ENCODE results near the gene PRSS3.
"Not testable (repeated sequence)": the region's sequence is repeated elsewhere in the genome, so short reads cannot be mapped to it uniquely, and the experiment has no call there.

PRSS3 gene

DNA sequence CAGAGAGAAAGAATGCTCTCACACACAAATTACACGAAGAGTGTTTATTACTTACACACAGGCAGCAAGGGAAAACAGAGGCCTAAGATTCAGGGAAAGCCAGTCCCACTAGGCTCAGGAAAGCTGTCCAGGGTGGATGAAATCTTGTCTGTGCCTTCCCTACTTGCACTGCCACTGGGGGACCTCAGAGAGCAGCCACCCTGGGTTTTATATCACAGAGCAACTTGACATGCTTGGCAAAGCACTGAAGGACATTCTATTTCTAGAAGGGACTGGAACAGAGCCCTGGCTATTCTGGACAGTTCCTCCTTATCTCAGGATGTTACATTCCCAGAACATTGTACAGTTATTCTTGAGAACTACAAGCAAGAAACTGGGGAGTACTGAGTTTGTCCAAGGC, 7.5 kb upstream of the PRSS3 start:
- no peak for DNase-seq

DNA sequence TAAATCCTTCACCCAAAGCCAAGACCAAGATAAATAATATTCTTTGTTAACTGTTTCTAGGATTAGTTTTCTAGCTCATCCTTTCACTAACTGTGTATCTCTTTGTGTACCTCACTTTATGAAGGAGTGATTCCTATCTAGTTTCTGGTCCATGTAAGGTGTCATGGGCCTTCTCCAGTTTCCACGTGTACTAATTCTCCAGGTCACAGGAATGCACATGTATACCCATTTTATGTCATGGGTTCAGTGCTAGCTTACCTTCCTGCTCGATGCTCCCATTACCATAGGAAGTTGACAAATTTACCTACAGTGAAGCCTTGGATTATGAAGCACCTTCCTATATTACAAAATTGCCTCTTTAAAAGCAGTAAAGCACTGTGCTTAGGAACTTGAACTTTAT, 5.9 kb upstream of the PRSS3 start:
- not testable (repeated sequence) for DNase-seq

DNA sequence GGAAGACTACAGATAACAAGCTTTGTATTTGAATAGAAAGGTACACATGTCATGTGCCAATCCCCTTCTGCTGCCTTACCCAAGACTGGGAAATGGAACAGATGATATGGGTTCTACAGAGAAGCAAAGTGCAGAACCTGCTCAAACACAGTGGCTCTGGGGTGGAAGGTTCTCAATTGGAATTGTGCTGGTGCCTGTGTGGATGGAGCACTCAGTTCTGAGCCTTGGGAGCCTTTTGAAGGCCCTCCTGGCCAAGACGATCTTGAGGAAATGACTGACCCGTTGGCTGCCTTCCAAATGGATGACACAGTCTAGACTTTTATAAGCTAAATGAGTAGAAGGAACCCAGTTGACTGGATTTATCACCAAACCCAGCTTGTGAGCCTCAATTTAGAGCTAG, 4.2 kb upstream of the PRSS3 start:
- DNase-seq: no peak

DNA sequence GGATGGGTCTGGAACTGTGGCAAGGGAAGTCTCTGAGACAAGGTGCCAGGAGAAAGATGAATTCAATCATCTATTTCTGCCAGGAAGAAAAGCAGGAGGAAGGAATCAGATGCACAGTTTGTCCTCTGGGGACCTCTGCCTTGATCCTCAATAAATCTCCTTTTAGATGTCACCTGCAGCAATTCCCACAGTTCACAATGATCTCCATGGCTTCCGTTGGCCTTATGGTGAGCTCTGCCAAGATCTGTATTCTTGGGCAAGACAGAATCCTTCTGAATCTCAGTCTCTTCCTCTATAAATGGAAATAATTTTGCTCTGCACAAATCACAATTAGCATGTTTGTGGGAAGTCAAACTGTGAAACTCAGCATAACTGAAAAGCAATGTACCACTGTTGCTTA, 1.9 kb upstream of the PRSS3 start:
- not testable (repeated sequence) for DNase-seq

DNA sequence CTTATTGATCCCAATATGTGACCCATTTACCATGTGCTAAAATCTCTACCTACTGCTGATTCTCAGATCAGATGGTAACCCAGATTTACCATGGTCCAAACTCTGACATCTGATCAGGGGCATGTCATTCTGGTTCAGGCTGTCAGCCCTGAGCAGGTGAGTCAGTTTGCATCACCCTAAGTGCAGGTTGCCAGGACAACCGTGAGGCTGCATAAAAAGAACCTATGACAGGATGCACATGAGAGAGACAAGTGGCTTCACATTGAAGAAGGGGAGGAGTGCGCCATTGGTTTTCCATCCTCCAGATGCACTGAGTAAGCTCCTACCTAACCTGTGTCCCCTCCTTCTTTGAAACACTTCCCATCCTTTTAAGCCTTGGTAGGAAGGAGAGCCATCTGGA, 801 bp upstream of the PRSS3 start:
- no peak for DNase-seq

DNA sequence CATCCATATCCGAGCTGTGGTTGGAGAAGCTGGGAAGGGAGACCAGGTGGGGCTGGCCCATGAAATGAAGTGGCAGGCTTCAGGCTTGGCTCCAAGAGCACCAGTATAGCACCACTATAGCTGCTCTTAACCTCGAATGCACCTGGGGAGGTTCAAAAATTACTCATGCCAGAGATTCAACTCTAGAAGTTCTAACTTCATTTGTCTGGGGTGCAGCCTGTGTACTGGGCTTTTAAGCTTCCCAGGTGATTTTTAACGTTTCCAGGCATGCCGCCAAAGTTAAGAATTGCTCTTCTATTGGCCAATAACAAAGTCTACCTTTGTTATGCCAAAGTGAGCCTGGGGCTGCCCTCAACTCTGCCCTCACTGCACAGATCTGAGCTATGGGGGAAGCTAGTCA, 458 bp downstream of the PRSS3 start:
- no peak for DNase-seq

DNA sequence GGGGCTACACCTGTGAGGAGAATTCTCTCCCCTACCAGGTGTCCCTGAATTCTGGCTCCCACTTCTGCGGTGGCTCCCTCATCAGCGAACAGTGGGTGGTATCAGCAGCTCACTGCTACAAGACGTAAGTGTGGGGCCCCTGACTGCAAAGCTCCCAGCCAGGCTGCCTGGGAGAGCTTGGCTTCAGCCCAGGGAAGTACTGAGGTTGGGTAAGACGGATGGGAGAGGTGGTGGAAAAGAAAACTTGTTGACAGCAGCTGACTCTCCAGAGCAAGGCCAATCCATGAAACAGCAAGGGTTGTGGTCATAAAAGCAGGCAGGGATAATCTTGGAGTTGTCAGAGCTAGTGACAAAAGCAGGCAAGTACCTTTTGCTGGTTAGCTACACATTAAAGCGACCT, 1.3 kb downstream of the PRSS3 start:
- DNase-seq: not testable (repeated sequence)

DNA sequence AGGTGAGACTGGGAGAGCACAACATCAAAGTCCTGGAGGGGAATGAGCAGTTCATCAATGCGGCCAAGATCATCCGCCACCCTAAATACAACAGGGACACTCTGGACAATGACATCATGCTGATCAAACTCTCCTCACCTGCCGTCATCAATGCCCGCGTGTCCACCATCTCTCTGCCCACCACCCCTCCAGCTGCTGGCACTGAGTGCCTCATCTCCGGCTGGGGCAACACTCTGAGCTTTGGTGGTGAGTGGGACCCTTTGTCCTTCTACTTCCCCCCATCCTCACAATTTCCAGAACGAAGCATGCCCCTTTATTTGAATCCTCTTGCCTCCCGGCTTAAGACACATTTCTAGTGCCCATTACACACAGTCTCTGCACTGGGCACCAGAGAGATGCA, 2.5 kb downstream of the PRSS3 start:
- no peak for DNase-seq

DNA sequence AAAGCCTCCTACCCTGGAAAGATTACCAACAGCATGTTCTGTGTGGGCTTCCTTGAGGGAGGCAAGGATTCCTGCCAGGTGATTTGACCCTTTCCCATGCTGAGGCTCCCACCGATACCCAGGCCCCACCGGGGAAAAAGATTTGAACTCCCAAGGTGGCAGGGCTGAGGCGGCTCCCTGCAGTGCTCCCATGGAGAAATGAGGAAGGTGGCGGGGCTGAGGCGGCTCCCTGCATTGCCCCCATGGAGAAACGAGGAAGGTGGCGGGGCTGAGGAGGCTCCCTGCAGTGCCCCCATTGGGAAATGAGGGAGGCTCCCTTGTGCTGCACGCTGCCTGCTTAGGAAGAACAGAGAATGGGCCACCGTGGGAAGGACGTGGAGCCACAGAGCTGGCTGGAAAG, 3.2 kb downstream of the PRSS3 start:
- no peak for DNase-seq

DNA sequence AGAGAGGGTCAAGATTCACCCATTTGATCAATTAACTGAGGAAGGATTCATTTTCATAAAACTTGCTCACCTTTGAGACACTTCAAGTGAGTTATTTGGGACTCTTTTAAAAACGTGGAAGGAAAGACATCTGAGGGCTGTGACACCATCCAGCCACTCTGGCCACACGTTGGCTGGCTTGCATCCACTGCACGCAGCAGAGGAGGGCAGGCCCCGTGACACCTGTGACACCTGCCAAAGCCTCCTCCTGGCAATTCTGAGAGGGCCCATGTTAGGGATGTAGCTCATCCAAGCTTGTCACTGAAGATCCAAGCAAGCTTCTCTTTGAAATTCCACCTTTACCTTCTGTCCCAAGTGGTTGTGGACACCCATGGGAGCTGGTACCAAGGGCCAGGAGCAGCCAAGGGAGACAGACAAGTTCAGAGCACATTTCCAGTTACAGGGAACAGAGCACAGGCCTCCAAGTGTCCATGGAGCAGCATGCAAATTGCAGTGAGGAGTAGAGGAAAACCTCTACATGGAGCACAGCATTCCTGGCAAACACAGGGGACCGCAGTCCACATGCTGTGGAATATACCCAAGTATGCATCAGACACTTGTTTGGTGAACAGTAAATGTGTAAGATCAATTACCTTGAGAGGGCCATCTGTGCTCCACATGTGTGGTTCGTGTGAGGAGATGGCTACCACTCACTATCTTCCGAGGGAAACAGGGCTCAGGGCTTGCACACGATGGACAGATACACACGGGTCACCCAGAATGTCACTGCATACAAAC, 4.8 kb downstream of the PRSS3 start:
- DNase-seq: no peak

DNA sequence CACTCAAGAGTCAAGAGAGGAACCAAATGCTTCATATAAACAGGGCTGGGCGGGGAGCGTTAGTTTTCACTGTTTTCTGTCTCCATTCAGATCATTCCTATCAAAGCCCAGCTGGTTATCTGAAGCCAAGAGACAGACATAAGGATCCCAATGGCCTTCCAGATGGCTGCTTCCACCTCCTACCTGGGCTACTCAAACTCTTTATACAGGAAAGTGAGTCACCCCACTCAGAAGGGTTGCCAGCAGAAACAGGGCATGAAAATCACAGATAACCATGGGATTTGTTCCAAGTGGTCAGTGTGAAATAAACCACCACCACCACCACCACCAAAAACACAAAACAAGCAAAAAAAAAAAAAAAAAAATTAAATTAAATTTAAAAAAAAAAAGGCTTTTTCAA, 5.5 kb downstream of the PRSS3 start:
- no peak for DNase-seq

DNA sequence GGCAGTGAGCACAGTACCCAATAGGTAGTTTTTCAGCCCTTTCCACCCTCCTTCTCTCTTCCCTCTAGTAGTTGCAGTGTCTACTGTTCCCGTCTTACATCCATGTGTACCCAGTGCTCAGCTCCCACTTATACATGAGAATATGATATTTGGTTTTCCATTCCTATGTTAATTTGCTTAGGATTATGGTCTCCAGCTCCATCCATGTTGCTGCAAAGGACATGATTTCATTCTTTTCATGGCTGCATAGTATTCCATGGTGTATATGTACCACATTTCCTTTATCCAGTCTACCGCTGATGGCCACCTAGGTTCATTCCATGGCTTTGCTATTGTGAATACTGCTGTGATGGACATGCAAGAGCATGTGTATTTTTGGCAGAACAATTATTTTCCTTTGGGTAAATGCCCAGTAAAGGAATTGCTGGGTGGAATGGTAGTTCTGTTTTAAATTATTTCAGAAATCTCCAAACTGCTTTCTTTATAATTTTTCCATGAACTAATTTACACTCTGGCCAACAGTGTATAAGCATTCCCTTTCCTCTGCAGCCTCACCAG, 6.7 kb downstream of the PRSS3 start:
- DNase-seq: not testable (repeated sequence)

DNA sequence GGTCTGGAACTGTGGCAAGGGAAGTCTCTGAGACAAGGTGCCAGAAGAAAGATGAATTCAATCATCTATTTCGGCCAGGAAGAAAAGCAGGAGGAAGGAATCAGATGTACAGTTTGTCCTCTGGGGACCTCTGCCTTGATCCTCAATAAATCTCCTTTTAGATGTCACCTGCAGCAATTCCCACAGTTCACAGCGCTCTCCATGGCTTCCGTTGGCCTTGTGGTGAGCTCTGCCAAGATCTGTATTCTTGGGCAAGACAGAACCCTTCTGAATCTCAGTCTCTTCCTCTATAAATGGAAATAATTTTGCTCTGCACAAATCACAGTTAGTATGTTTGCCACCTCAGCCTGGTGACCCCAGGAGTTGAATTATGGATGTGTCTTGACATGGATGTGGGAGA, 8.8 kb downstream of the PRSS3 start:
- not testable (repeated sequence) for DNase-seq

DNA sequence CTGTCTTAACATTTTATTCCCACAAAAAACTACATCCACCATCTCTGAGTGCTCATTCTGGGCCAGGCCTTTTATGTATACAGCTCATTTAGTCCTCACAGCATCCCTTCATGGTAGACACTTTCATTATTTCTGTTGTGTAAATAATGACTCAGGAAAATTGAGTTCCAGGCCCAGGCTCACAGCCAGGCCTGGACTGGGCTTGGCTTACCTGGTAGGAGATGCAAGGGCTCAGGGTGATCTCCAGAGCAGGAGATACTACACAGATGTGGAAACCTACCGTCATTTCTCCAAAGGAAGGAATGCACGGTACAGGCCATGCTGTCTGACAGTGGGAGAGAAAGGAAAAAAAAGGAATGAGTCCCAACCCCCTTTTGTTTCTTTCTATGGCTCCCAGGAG, 11.8 kb downstream of the PRSS3 start:
- DNase-seq: not testable (repeated sequence)

DNA sequence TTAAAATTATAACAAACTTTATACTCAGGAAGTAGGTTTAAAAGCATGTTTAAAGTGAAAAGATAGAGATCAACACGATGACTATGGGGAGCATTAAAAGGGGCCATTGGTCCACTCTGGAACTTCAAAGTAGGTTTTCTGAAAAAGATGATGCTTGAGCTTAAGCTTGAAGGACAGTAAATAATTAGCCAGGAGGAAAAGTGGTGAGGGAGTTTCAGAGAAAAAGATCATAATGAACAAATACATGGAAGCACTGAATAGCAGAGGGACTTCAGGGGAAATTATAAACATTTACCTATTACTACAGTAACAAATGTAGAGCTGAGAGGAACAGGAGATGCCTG, 13.6 kb downstream of the PRSS3 start:
- not testable (repeated sequence) for DNase-seq

DNA sequence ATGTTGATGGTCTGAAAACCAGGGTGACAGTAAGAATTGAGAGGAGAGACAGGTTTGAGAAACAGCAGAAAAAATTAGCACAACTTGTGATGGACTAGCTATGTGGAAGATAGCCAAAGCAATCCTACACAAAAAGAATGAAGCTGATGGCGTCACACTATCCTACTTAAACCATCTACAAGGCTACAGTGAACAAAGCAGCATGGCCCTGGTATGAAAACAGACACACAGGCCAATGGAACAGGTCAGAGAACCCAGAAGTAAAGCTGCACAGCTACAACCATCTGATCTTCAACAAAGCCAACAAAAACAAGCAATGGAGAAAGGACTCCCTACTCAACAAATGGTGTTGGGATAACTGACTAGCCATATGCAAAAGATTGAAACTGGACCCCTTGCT, 14.1 kb downstream of the PRSS3 start:
- DNase-seq: no peak

DNA sequence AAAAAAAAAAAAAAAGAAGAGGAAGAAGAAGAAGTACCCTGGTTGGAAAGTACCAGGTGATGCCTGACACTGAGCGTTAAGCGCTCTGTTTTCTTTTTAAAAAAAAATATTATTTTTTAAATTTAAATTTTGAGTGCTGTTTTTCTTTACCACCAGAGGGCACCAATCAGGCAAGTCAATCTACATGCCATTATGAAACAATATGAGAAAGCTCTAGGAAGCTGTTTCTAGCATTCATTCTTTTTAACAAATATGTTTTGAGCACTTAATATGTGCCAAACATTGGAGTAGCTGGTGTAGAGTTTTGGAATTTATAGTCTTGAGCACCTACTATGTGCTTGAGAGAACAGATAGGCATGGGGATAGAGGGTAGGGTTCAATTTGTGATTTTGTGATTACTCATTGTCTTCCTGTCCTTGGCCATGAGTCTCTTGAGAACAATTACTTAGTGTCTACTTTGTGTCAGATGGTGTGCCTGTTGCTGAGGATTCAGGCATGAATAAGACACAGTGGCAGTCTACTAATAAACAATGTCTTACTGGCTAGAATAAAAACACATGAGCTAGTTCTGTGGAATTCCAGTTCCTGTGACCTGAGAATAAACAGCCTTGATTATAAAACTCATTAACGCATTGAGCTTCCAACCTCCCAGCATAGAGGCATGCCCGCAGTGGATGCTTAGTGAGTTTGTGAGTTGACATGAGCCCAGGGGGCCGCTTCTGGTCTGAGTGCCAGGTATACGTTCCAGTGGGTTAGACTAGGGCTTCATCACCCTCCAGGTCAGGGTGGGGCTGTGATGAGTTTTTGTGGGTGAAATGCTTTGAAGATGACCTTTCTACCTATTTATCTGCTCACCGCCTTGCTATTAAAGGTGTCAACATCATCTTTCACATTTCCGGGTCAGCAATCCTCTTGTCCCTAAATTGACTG, 18.6 kb downstream of the PRSS3 start:
- no peak for DNase-seq

DNA sequence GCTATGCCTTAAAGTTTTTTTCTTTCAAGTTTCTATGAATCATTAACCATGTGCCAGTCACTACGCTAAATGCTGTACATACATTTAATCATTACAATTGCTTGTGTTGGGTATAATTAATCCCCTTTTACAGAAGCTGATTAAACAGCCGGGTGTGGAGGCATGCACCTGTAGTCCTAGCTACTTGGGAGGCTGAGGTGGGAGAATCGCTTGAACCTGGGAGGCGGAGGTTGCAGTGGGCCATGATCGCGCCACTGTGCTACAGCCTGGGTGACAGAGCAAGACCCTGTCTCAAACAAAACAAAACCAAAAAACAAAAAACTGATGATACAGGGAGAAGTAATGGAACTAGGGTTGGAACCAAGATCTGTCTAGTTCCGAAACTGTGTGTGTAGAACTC, 20.4 kb downstream of the PRSS3 start:
- no peak for DNase-seq

DNA sequence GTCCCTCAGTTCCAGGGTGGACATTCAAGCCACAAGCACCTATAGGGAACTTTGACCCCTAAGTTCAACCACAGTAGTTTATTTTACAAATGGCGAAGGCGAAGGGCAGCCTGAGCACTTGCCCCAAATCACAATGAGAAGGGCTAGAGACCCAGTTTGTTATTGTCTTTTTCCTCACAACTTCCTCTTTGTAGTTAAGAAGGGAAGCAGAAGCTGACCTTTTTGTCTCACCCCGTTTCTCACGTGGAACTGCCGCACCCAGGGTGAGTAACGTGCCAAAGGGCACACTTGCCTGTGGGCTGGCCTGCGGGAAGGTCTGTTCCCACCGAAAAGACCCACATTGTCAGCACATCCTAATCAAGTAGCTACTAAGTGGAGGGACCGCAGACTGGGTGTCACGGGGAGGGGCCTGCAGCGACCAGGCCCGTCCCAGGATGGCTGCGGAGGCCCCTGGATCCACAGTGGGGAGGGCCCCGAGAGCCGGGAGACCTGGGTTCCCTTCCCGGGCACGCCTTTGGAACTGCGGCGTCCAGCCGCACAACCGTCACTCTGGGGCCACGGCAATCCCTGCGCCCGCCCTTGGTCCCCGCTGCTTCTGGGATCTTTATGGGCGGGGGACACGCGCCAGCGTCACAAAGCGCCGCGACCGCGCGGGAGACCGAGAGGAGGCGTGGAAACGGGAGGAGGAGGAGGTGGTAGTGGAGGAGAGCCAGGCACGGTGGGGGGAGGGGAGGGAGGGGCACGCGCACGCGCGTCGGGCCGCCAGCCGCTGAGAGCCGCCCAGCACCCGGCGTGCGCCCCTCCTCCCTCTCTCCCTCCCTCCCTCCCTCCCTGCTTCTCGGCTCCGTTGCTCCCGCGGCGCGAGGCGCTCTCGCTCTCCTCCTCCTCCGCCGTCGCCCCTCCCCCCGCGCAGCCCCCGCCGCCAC, 21.2 kb downstream of the PRSS3 start, which contains the start of gene UBE2R2:
Gene UBE2R2 (plus strand): TSS at position 834 of the 926 bp plus-strand sequence. CDS start 598 bp downstream, outside the sequence.
- DNase-seq: peak; percentile 97

DNA sequence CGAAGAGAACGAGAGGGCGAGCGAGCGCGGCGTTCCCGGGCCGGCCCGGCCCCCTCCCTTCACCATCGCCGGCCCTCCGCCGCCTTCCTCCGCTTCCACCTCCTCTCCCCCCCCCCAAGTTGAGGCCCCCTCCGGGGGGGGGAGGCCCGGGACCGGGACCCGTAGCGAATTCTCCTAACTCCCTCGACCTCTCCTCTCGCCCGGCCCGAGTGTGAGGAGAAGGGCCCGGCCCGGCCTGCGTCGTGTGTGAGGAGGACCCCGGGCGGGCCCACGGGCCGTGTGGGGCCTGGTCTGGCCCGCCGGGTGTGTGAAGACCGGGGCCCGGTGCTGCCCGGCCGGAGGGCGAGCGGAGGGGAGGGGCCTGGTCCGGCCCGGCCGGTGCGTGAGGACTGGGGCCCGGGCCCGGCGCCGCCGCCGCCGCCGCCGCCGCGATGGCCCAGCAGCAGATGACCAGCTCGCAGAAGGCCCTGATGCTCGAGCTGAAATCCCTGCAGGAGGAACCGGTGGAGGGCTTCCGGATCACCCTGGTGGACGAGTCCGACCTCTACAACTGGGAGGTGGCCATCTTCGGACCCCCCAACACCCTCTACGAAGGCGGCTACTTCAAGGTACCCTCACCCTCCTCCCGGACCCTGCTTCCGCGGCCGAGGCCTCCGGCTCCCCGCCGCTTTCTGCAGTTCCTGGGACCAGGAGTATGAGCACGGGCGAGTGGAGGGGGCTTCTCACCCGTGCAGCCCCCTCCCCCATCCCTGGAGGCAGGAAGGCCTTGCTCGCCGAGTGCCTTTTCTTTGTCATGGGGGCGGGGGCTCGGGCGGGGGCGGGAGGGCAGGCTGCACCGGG, 22.2 kb downstream of the PRSS3 start:
- peak; percentile 80 for DNase-seq

DNA sequence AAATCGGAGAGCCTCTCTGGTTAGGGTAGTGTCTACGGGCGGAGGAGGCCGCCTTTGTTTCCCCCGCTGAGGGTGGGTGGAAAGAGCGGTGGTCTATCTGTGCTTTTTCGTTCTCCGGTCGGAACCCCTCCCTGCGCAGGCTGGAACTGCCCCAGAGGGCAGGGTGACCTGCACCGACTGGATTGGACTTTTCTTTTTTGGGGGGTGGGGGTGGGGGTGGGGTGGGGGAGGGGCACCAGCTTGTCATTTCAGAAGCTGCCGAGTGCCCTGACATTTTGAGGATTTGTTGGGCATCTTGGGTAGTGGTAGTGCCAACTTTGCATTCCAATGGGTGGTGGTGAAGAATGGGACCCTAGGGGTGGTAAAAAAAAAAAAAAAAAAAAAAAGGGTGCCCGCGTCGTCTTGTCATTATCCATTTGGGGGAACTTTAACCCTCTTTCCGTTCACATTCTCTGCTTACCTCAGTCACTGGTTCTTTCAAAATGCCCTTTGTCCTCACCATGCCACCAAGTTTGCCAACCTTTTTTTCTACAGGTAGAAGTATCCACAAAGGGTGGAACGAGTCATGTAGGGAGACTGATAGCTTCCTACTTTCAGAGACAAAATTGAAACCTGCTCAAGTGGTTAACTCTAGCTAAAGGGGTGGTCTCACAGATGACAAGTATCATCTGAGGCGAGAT, 22.9 kb downstream of the PRSS3 start:
- no peak for DNase-seq
